HG03159 (cell line): ENCODE results near the gene RAB7A.

ENCODE experiments used
- ATAC-seq: cut with Tn5 transposase; IDR thresholded peaks from one replicate; pipeline ENCODE4 v1.9.1; 2021; ENCODE audit warnings: mild to moderate bottlenecking, moderate library complexity; ENCODE audit not compliant: unreplicated experiment

Gene RAB7A

DNA sequence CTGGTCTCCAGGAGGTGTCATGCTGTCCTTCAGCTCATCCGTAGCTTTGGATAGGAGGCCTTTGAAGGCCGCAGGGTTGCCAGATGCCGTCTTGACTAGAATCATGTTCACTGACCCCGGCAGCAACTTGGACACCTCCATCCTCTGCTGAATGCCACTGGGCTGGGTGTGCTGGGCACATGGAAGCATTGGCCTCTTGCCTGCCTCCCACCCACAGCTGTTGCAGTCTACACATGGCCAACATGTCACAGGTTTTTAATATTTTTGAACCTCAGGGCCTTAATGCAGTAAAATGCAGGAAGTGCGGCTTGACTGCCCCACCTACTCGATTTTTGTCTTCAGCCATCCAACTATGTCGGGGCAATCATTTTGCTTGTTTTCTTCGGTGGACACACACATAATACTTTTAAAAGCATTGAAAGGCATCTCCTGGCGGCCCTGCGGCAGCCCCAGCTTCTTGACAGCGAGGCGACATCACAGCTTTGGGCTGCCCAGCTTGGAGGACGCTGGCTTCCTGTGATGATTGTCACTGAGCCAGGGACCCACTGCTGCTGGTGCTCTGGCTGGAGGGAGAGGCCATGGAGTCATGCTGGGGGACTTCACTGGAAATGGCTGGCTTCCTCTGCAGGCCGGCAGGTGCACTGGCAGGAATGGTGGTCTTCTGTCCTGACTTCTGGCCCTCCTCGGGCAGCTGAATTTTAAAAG lies 121.8 kb downstream of the RAB7A start:
- no peak for ATAC-seq

DNA sequence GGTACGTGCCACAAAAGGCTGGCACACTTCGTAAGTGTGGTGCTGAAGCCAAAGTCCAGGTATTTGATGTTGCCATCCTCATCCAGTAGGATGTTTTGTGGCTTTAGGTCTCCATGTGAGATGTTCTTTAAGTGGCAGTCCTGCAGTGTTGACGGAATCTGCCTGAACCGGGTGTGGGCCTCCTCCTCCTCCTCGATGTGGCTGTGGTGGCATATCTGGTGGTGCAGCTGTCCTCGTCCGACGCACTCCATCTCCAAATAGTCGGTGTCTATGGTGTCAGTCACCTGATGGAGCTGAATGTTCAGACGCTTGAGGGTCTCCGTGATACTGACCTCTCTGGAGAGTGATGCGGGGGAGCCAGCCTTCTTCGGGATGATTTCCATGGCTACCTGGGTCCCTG lies 123.0 kb downstream of the RAB7A start:
- no peak for ATAC-seq

DNA sequence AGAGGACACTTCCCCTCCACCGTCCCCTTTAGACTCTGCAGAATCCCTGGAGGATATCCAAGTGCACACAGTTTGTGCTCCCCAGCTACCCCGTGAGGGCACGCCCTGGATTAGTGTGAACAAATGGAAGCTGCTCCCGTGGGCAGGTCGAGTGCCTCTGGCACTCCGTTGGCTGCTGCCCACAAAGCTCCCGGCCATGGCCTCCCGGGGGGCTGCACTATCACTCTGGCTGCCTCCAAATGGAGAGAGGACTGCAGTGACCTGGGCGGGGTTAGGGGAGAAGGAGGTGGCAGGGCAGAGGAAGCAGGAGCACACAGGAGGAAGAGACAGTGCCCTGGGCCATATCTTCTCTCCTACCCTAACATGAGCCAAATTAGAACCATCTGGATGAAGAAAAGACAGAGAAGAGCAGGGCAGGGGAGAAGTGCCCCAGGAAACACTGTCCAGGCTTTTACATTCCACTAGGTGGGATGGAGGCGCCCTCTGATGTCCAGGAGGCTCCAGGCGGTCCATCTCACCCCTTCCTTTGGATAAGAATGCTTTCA lies 124.0 kb downstream of the RAB7A start:
- ATAC-seq = no peak

DNA sequence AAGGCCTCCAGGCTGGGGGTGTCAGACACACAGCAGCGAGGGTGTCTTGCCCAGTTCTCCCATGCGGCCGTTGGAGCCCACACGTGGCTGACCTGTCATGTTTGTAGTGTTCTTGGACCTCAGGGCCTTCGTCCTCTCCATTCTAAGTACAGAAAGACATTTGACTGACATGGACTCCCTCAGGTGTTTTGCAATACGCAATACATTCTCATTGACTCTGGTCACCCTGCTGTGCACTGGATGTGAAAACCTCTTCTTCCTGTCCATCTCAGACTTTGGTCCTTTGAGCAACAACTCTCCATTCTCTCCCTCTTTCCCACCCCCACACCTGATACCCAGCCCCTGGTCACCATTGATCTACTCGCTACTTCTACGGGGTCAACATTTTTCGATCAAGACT lies 124.6 kb downstream of the RAB7A start:
- no peak for ATAC-seq

DNA sequence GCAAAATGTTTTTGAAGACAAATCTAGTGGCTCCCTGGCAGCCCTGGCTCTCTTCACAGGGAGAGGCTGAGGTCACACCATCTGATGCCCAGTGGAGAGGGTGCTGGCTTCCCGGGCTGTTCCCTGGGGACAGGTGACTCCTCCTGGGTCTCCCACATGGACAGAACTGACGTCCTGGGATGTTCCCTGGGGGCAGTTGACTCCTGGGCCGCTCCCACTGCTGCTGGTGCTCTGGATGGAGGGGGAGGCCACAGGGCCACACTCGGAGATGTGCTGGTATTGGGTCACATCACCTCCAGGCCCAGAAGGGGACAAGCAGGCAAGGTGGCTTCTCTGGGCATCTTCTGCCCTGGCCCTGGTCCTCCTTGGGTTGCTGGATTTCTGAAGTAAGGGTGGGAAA lies 125.6 kb downstream of the RAB7A start:
- ATAC-seq = no peak

DNA sequence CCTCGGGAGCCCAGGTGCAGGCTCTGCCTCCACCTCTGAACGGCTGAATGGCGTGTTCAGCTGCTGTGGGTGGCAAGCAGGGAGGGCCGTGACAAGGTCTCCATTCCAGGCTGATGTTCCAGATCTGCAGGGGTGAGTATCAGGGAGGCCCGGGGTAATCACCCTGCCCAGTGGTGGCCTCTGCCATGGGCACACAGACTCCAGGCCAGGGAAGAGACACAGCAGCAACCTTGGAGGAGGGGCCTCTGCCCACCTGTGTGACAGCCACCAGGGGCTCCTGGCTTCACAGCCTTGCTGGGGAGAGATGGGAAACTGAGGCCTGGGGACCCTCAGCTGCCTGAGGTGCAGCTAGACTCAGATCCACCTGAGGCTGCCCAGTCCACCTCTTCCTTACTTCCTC lies 127.8 kb downstream of the RAB7A start:
- no peak for ATAC-seq

DNA sequence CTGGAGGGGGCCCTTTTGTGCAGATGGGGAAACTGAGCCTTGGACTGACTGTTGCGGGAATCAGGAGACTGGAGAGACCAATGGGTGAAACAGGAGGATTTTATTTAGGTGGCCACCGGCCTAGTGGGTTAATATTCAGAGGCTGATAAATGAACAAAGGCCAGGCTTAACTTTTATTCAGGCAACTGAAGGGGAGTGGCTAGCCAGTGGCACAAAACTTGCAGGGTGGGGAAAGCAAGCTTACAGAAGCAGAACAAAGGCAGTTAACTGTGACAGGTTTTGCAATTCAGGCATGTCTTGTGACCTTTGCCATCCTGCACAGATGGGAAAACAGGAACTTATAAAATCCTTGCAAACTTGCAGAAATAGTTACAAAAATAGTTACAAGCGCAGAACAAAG lies 128.5 kb downstream of the RAB7A start:
- no peak for ATAC-seq

DNA sequence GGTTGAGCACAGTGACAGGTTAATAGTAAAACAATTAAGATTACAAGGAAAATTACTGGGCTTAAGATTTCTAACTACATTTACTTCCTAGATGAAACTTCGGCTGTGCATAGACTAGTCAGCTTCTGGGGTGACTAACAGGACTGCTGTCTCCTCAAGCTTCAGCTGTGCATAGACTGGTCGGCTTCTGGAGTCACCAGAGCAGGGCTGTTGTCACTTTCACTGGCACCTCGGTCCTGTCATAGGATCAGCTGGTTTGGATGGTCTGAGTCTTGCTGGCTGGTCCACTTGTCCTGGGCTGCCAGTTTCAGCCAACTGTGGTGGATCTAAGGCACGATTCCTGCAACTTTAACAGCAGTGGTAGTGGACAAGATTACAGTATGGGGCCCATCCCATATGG lies 129.6 kb downstream of the RAB7A start:
- no peak for ATAC-seq

DNA sequence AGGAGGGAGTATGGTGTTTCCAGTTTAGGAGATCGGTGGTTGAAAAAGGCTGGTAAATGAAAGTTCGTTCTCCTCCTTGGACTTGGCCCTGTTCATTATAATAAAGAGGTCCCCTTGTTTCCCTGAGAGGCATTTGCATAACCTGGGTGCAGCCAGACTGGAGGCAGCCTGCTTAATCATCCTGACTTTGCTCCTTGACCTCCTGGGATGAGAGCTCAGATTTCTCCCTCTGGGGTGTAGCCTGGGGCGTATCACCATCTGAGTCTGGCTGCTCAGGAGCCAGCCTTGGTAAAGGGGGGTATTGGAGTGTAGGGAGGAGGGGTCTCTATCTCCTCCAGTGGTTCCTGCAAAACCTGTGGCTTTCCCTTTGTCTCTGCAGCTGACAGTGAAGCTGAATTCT lies 132.2 kb downstream of the RAB7A start:
- ATAC-seq = no peak

DNA sequence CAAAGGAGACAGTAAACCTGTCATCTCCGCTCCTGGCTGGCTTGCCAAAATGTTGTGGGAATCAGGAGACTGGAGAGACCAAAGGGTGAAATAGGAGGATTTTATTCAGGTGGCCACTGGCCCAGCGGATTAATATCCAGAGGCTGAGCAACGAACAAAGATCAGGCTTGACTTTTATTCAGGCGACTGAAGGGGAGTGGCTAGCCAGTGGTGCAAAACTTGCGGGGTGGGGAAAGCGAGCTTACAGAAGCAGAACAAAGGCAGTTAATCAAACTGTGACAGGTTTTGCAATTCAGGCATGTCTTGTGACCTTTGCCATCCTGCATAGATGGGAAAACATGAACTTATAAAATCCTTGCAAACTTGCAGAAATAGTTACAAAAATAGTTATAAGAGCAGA lies 133.6 kb downstream of the RAB7A start:
- no peak for ATAC-seq

DNA sequence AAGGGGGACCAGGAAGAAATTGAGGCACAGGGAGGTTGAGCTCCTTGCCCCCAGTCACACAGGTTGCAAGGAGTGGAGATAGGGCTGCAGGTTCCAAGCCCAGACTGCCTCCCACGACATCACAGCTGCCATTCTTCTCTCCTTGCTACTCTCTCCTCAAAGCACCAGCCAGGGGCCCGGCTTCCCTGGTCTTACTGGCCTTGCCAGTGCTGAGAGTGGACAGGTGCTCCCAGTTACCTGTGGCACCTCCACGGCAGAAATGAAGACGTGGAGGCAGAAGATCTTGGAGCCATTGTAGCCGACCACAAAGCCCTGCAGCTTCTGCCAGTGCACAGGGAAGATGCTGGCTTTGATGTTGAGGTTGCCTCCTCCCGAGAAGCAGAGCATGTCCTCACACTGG lies 135.5 kb downstream of the RAB7A start:
- no peak for ATAC-seq

DNA sequence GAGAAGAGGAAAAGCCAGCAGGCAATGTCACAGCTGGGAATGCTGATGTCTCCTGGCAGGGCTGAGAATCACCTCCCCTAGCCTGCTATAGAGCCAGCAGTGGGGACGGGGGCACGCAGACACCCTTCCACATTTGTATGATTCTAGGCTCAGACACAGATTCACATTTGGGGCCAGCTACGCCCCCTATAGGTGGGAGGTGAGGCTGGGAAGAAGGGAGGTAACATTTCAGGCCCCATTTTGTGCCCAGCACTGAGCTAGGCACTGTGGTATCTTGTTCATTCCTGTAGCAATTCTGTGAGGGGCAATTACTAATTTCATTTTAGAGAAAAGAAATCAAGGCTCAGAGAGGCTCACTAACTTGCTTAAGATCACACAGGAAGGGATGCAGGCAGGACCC lies 137.6 kb downstream of the RAB7A start:
- ATAC-seq = no peak
